H1 (cell line): ENCODE measurements around the gene PPP1R10. TPM values are rescaled to one million over a fixed set of nuclear protein-coding genes. Genes with fewer than 3 reads are reported as not detected.

Experiments
- CTCF ChIA-PET: fragments of 300-600 bp; sonication (Branson Sonifier 250); formaldehyde crosslinking; loops from one replicate; lab custom pipeline; 2021; ENCODE audit not compliant: partially characterized antibody; lab: Charles Lee
- POLR2A ChIA-PET: fragments of 300-600 bp; sonication (Branson Sonifier 250); formaldehyde crosslinking; loops from one replicate; lab custom pipeline; 2021; ENCODE audit warnings: inconsistent platforms; ENCODE audit not compliant: partially characterized antibody; lab: Charles Lee
- DNase-seq, 2 experiments: peaks; one replicate each; pipeline versions ENCODE4 v3.0.0 to v3.0.0-alpha.2; 2010 to 2022; ENCODE audit warnings: low spot score in 2 of 2, low read depth in 1 of 2, mixed read lengths in 1 of 2
- FAIRE-seq: peaks from 2 replicates; lab custom pipeline; 2011; peaks lifted over from hg19 to GRCh38; lab: Jason Lieb, UNC
- H2AFZ ChIP-seq: 2 replicates; pipeline ENCODE4 v1.8.1; 2012; ENCODE audit warnings: low read length, inconsistent platforms
- H2AK5ac ChIP-seq: 2 replicates; pipeline ENCODE4 v1.6.1; 2013; ENCODE audit warnings: low read depth, low read length
- H2BK120ac ChIP-seq: replicated peaks from 2 replicates; pipeline ENCODE3; 2013; ENCODE audit warnings: low read depth, low read length, inconsistent platforms
- H2BK12ac ChIP-seq: 2 replicates; pipeline ENCODE4 v1.6.1; 2013; ENCODE audit warnings: low read depth, low read length
- H2BK15ac ChIP-seq: 2 replicates; pipeline ENCODE4 v1.6.1; 2013; ENCODE audit warnings: low read length
- H2BK20ac ChIP-seq: 2 replicates; pipeline ENCODE4 v1.6.1; 2013; ENCODE audit warnings: low read length
- H2BK5ac ChIP-seq: 2 replicates; pipeline ENCODE4 v1.6.1; 2013; ENCODE audit warnings: low read depth, low read length
- H3K14ac ChIP-seq: 2 replicates; pipeline ENCODE4 v1.6.1; 2013; ENCODE audit warnings: inconsistent platforms; ENCODE audit not compliant: insufficient read length
- H3K18ac ChIP-seq: 2 replicates; pipeline ENCODE4 v1.6.1; 2013; ENCODE audit warnings: low read length; ENCODE audit errors: extremely low read depth
- H3K23ac ChIP-seq: 2 replicates; pipeline ENCODE4 v1.6.1; 2013; ENCODE audit warnings: inconsistent platforms; ENCODE audit not compliant: insufficient read length
- H3K23me2 ChIP-seq: 2 replicates; pipeline ENCODE4 v1.6.1; 2013; ENCODE audit warnings: low read depth, low read length
- H3K27ac ChIP-seq: 2 replicates; pipeline ENCODE4 v1.6.1; 2011; ENCODE audit warnings: low read depth, low read length, inconsistent platforms
- H3K27me3 ChIP-seq, 4 experiments: replicated peaks in 1 of 4; 1 replicate in 1 of 4; 2 replicates in 3 of 4; pipeline versions ENCODE4 v1.6.1 to v1.8.1; 2011 to 2013; ENCODE audit warnings: low read length in 3 of 4, mild to moderate bottlenecking in 3 of 4, inconsistent platforms in 2 of 4, mixed read lengths in 2 of 4, moderate library complexity in 1 of 4; ENCODE audit not compliant: control insufficient read depth in 3 of 4, insufficient read depth in 3 of 4; ENCODE audit errors: extremely low read depth in 1 of 4
- H3K36me3 ChIP-seq, 4 experiments: 2 replicates each; pipeline versions ENCODE4 v1.6.1 to v1.8.1; 2011 to 2013; ENCODE audit warnings: mild to moderate bottlenecking in 4 of 4, low read length in 3 of 4, moderate library complexity in 2 of 4, control low read depth in 1 of 4, inconsistent platforms in 1 of 4; ENCODE audit not compliant: insufficient read depth in 4 of 4, control insufficient read depth in 2 of 4
- H3K4ac ChIP-seq: replicated peaks from 2 replicates; pipeline ENCODE3; 2013; ENCODE audit warnings: low read length, low read depth, mixed read lengths, inconsistent platforms; ENCODE audit not compliant: insufficient read length
- H3K4me1 ChIP-seq, 4 experiments: replicated peaks in 1 of 4; 1 replicate in 1 of 4; 2 replicates in 3 of 4; pipeline versions ENCODE4 v1.6.1 to v1.8.1; 2011 to 2013; ENCODE audit warnings: low read length in 3 of 4, inconsistent platforms in 2 of 4, mixed read lengths in 1 of 4; ENCODE audit not compliant: insufficient read depth in 4 of 4, control insufficient read depth in 3 of 4
- H3K4me2 ChIP-seq, 2 experiments: 2 replicates each; pipeline versions ENCODE4 v1.6.1 to v1.8.1; 2011 to 2013; ENCODE audit warnings: low read depth in 2 of 2, low read length in 2 of 2, control low read depth in 1 of 2, inconsistent platforms in 1 of 2, mild to moderate bottlenecking in 1 of 2; ENCODE audit not compliant: insufficient read depth in 1 of 2
- H3K4me3 ChIP-seq, 4 experiments: fragments of 200-600, 300-600 bp in 1 of 4; sonication (generic), shearing (Covaris generic), sonication (Bioruptor Twin) in 1 of 4; 2 replicates each; pipeline versions ENCODE4 v1.5.1 to v1.8.1; 2011 to 2016; ENCODE audit warnings: low read length in 4 of 4, low read depth in 3 of 4, control low read depth in 2 of 4, inconsistent platforms in 2 of 4, mild to moderate bottlenecking in 2 of 4, mixed read lengths in 1 of 4, moderate library complexity in 1 of 4; ENCODE audit not compliant: insufficient read depth in 2 of 4; ENCODE audit errors: extremely low read depth in 1 of 4
- H3K56ac ChIP-seq: replicated peaks from 2 replicates; pipeline ENCODE3; 2013; ENCODE audit warnings: low read depth, mild to moderate bottlenecking, mixed read lengths, low read length, inconsistent platforms; ENCODE audit not compliant: insufficient read length
- H3K79me1 ChIP-seq: 2 replicates; pipeline ENCODE4 v1.6.1; 2013; ENCODE audit warnings: low read depth, low read length, control low read depth
- H3K79me2 ChIP-seq, 2 experiments: 2 replicates each; pipeline versions ENCODE4 v1.6.1 to v1.8.1; 2012 to 2013; ENCODE audit warnings: low read length in 2 of 2, mild to moderate bottlenecking in 2 of 2, inconsistent platforms in 1 of 2; ENCODE audit not compliant: insufficient read depth in 2 of 2, control insufficient read depth in 1 of 2
- H3K9ac ChIP-seq, 4 experiments: replicated peaks in 1 of 4; 1 replicate in 1 of 4; 2 replicates in 3 of 4; pipeline versions ENCODE4 v1.6.1 to v1.8.1; 2011 to 2013; ENCODE audit warnings: low read depth in 3 of 4, low read length in 3 of 4, control low read depth in 2 of 4, mild to moderate bottlenecking in 2 of 4, moderate library complexity in 2 of 4, inconsistent platforms in 1 of 4; ENCODE audit errors: extremely low read depth in 1 of 4
- H3K9me3 ChIP-seq, 2 experiments: 2 replicates each; pipeline versions ENCODE4 v1.6.1 to v1.8.1; 2012 to 2013; ENCODE audit warnings: mild to moderate bottlenecking in 2 of 2, moderate library complexity in 2 of 2, control low read depth in 1 of 2, inconsistent platforms in 1 of 2, low read depth in 1 of 2, low read length in 1 of 2, mixed read lengths in 1 of 2; ENCODE audit not compliant: insufficient read depth in 2 of 2
- H4K20me1 ChIP-seq, 2 experiments: replicated peaks in 1 of 2; 2 replicates each; pipeline versions ENCODE3 to v1.8.1; 2011 to 2013; ENCODE audit warnings: inconsistent platforms in 2 of 2, low read length in 2 of 2, mild to moderate bottlenecking in 1 of 2; ENCODE audit not compliant: insufficient read depth in 2 of 2, control insufficient read depth in 1 of 2
- H4K5ac ChIP-seq: 2 replicates; pipeline ENCODE4 v1.6.1; 2013; ENCODE audit warnings: low read length, low read depth, mixed read lengths, inconsistent platforms; ENCODE audit not compliant: insufficient read length
- H4K8ac ChIP-seq: 2 replicates; pipeline ENCODE4 v1.8.0; 2013; ENCODE audit warnings: mild to moderate bottlenecking, moderate library complexity, low read length, inconsistent platforms; ENCODE audit not compliant: insufficient read depth; ENCODE audit errors: extremely low read depth
- H4K91ac ChIP-seq: replicated peaks from 2 replicates; pipeline ENCODE3; 2013; ENCODE audit warnings: low read length, mixed read lengths, inconsistent platforms; ENCODE audit not compliant: insufficient read length
- BCL11A ChIP-seq, 2 experiments: IDR thresholded peaks; one replicate each; pipeline ENCODE4 v1.6.1; 2011; ENCODE audit warnings: low read depth in 2 of 2, low read length in 2 of 2, mild to moderate bottlenecking in 2 of 2
- CBX5 ChIP-seq: fragments of 300-800, 300-1000 bp; sonication (generic); IDR thresholded peaks from 2 replicates; pipeline ENCODE4 v1.7.1; 2016; ENCODE audit warnings: antibody characterized with exemption, low read length, low read depth
- CBX8 ChIP-seq: fragments of 300-800, 300-1000 bp; sonication (generic); IDR thresholded peaks from 2 replicates; pipeline ENCODE4 v1.7.1; 2016; ENCODE audit warnings: low read depth, low read length, borderline replicate concordance
- CEBPB ChIP-seq: IDR thresholded peaks from 2 replicates; pipeline ENCODE4 v1.6.1; 2012; ENCODE audit warnings: low read depth, low read length
- JUN ChIP-seq: IDR thresholded peaks from 2 replicates; pipeline ENCODE4 v1.6.1; 2011; ENCODE audit warnings: low read depth, mild to moderate bottlenecking, improper control_type of control experiment, low read length
- KDM5A ChIP-seq: fragments of 200-600 bp; IDR thresholded peaks from 2 replicates; pipeline ENCODE4 v1.7.1; 2012; ENCODE audit warnings: mild to moderate bottlenecking, low read length, inconsistent platforms, mixed read lengths
- NANOG ChIP-seq: IDR thresholded peaks from 2 replicates; pipeline ENCODE4 v1.6.1; 2011; ENCODE audit warnings: low read length, low read depth, mild to moderate bottlenecking, inconsistent platforms; ENCODE audit not compliant: insufficient read depth, poor library complexity, severe bottlenecking
- PHF8 ChIP-seq: fragments of 200-600 bp; sonication (generic); conservative IDR thresholded peaks from 2 replicates; pipeline ENCODE4 v1.7.1; 2012; ENCODE audit warnings: low read depth, mild to moderate bottlenecking, inconsistent platforms, low read length, moderate library complexity
- RAD21 ChIP-seq, 2 experiments: IDR thresholded peaks in 1 of 2; conservative IDR thresholded peaks in 1 of 2; 2 replicates each; pipeline ENCODE4 v1.6.1; 2011; ENCODE audit warnings: low read depth in 2 of 2, low read length in 2 of 2, improper control_type of control experiment in 1 of 2, inconsistent platforms in 1 of 2, mild to moderate bottlenecking in 1 of 2, moderate library complexity in 1 of 2
- RNF2 ChIP-seq: fragments of 200-900, 300-1000 bp; sonication (generic); IDR thresholded peaks from 2 replicates; pipeline ENCODE4 v1.7.1; 2016; ENCODE audit warnings: borderline replicate concordance, low read depth, mild to moderate bottlenecking, antibody characterized with exemption, low read length; ENCODE audit not compliant: poor library complexity, severe bottlenecking; ENCODE audit errors: missing control alignments
- SAP30 ChIP-seq: fragments of 300-600 bp; sonication (generic); IDR thresholded peaks from 2 replicates; pipeline ENCODE4 v1.7.1; 2012; ENCODE audit warnings: low read length, moderate library complexity, mild to moderate bottlenecking, inconsistent platforms; ENCODE audit not compliant: insufficient read depth, insufficient replicate concordance
- SP4 ChIP-seq: IDR thresholded peaks from 2 replicates; pipeline ENCODE4 v1.6.1; 2012; ENCODE audit warnings: low read length, inconsistent platforms
- SRF ChIP-seq: IDR thresholded peaks from 2 replicates; pipeline ENCODE4 v1.6.1; 2011; ENCODE audit warnings: mild to moderate bottlenecking, low read depth, low read length, moderate library complexity
- WGBS, 2 experiments: shearing (Covaris generic) in 1 of 2; methylation state at CpG; one replicate each; pipeline versions ENCODE4 v1.1.6 to v1.1.7; 2013 to 2015; ENCODE audit warnings: low lambda C conversion rate in 2 of 2, mixed read lengths in 2 of 2, inconsistent platforms in 1 of 2, low coverage in 1 of 2, missing lambda C conversion rate in 1 of 2; ENCODE audit not compliant: insufficient replicate concordance in 2 of 2, insufficient coverage in 1 of 2, insufficient read length in 1 of 2; ENCODE audit errors: extremely low coverage in 1 of 2, missing lambda C conversion rate in 1 of 2; 5-methylcytosine and 5-hydroxymethylcytosine counted together
- polyA plus RNA-seq, 7 experiments: library from polyadenylated mRNA; depleted of rRNA in 3 of 7; stranded (reverse) in 5 of 7; unstranded in 2 of 7; fragments of >200 nt in 5 of 7; fragments of 200-250 nt in 2 of 7; gene quantifications; 1 replicate in 5 of 7; 2 replicates in 1 of 7; 4 replicates in 1 of 7; pipeline versions ENCODE4 v1.2.1 to v1.2.3, GENCODE V29; 2011 to 2013; ENCODE audit warnings: missing spikeins in 2 of 7, mixed read lengths in 2 of 7
- total RNA-seq: library from RNA; stranded (reverse); fragmentation: NEBNext Ultra II Directional; extraction: Animal tissue kit (Norgen Biotek cat#: 25700); gene quantifications from 2 replicates; pipeline ENCODE4 v1.2.1, GENCODE V29; 2021

The PPP1R10 gene
- total and polyA plus RNA-seq, 2 of the 8 experiments (the other 6 are each of a cell fraction or from before 2014, with no cell fraction given) = 23.9 to 89.1 TPM

GRCh38 chr6:30571762-30572082 lies 45.3 kb downstream of the PPP1R10 start:
- H3K36me3 ChIP-seq = peaks cover 0 to 11% (median 4%) of the 10 kb centered on the region in 4 experiments; a peak in 5 of 8 replicates
- H2AFZ ChIP-seq = no peak overlapping the region
- peak overlapping the region; percentile 91 to 93 for H3K4me2 ChIP-seq
- H3K23me2 ChIP-seq = peaks cover 9% of the 10 kb centered on the region; the same call in 1 of the 2 replicates
- H3K79me2 ChIP-seq = peaks cover 23 to 49% of the 10 kb centered on the region in 2 experiments
- no peak overlapping the region for H2BK15ac ChIP-seq
- CTCF ChIA-PET = interaction anchor here (1.0 kb wide), 1 partner anchor 30 kb away, joined by 3 read pairs; no protein-coding TSS in a partner anchor
- H2BK5ac ChIP-seq = peak overlapping the region; percentile 98
- no peaks in the 10 kb centered on the region for H3K27me3 ChIP-seq
- H3K23ac ChIP-seq = no peak overlapping the region
- no peak for FAIRE-seq
- H4K20me1 ChIP-seq = peaks cover 0 to 16% of the 10 kb centered on the region in 2 experiments
- H3K18ac ChIP-seq = no peak overlapping the region; the same call in 1 of the 2 replicates
- H3K56ac ChIP-seq = peak overlapping the region; percentile 83
- H4K91ac ChIP-seq = peak overlapping the region; percentile 34
- H3K4me1 ChIP-seq = peaks cover 0 to 4% (median 2%) of the 10 kb centered on the region in 4 experiments; a peak in 5 of 7 replicates
- 0 out of 2 replicates have a peak overlapping the region, but pooled peaks have one; percentile 53 for H2AK5ac ChIP-seq
- POLR2A ChIA-PET = interaction anchor here (0.9 to 3.5 kb wide), 18 partner anchors 9 to 101 kb away, joined by 3 to 34 read pairs (median 6); partner anchors contain the start of genes DHX16, GNL1 and PRR3
- H3K27ac ChIP-seq = peak overlapping the region; percentile 95
- no peak overlapping the region for H3K14ac ChIP-seq
- peaks cover 15% of the 10 kb centered on the region for H3K79me1 ChIP-seq
- peak overlapping the region; percentile 88 to 98 (median 95) for H3K4me3 ChIP-seq
- H4K8ac ChIP-seq = 0 out of 2 replicates have a peak overlapping the region, but pooled peaks have one; percentile 97
- no peak overlapping the region for H2BK20ac ChIP-seq
- no peak for DNase-seq
- H3K9ac ChIP-seq = peak overlapping the region; percentile 8 to 98 (median 94)
- H4K5ac ChIP-seq = no peak overlapping the region
- H3K4ac ChIP-seq = peak overlapping the region; percentile 32
- no peak overlapping the region for H2BK120ac ChIP-seq
- no peaks in the 10 kb centered on the region for H3K9me3 ChIP-seq
- no peak overlapping the region; the same call in 1 of the 2 replicates for H2BK12ac ChIP-seq
- WGBS, 2 experiments = 1% methylated on average over 8 of the region's 8 CpGs; no CpG with 5 or more reads in 1 of the 2 experiments
- TF ChIP-seq NANOG (no peak), CBX8 (no peak), RAD21 (IDR thresholded peaks at IDR 0.05 in 1 of 2, conservative IDR thresholded peaks at IDR 0.05 in 1 of 2; ENCODE audit: low read depth in 2 of 2, low read length in 2 of 2) (no peak), SAP30 (no peak), JUN (no peak), BCL11A (IDR thresholded peaks at IDR 0.05; ENCODE audit: low read depth in 2 of 2, low read length in 2 of 2) (no peak), SRF (no peak), KDM5A (no peak), PHF8 (no peak), RNF2 (no peak), CBX5 (no peak), SP4 (no peak), CEBPB (no peak)
